ENCODE results near the gene ELF5.

Gene ELF5

DNA sequence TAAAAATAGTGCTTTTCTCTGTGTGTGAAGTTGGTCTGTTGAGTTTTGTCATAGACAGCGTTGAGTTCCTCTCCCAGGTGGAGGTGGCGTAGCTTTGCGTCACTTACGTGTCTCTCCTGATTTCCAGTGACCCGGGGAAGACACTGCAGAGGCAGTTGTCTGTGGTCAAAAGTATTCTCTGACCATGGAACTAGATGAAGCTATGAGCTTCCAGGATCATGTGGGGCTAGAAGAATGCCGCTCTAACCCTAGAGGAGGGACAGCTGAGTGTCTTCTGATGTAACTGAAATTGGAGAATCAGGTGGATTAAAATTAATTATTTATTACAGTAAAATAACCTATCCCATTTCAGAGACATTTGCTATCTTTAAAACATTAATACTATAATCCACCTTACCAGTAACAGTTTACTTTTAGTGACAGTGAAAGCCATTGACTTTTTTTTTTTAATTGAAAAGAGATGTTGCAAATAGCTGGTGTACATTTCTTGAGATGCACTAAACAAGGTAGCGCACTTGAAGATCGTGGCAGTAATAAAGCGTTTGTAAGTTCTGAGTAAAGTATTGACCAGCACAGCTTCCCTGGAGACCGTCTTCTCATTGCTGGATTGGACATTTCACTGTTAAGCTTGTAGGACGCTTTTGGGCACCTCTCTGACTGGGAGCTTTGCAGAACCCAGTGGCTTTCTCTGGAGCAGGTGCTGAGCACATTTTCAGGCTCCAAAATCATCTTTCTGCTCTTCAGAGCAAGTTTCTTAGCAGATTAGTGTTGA lies 65.2 kb downstream of the ELF5 start:
- no peak for DNase-seq

DNA sequence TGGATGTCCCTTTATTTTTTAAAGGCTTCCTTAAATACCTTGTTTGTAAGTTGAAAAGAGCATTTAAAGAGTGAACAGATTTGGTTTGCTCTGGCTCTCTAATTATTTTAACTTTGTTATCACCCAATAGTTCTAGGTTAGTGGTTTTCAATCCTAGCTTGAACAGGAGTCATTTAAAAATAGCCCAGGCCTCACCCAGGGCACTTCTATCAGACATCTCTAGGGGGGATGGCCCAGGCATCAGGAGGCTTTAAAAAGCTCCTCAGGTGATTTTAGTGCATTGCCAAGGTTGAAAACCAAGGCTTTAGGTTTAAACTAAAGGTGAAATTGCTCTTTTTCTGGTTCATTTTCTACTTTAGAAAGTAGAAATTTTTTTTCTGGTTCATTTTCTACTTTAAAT lies 66.5 kb downstream of the ELF5 start:
- no peak for DNase-seq

DNA sequence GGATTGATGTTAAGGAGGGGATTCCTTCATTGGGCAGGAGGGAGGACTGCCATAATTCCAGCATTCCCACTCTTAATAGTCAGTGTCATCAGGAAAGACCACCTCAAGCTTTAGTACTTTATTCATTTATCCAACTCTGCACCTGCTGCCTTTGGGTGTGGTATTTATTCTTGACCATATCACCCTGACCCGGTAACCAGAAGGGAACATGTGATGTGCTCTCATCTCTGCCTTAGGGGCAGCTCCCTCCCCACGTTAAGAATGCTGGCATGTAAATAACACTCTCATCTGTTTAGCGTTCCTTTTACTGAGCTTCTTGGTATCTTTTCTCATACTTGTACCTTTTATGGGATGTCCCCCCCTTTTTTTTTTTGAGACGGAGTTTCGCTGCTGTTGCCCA lies 67.2 kb downstream of the ELF5 start:
- no peak for DNase-seq

DNA sequence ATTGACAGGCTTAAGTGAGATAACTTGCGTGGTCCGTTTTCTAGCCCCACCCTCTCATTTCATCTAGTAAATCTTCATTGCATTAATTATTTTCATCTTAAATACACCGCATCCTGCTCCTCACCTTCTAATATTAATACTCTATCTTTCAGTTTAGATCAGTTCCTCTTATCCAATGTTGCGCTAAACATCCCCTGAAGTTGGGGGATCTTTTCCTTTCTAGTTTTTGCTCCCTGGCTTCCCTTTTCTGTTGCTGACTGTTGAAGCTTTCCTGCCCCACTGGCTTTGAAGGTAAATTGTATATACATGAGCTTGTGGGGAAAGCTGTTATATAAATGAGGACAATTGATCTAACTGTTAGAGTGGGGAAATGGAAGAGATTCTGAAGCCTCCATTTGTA lies 67.6 kb downstream of the ELF5 start:
- DNase-seq = no peak

DNA sequence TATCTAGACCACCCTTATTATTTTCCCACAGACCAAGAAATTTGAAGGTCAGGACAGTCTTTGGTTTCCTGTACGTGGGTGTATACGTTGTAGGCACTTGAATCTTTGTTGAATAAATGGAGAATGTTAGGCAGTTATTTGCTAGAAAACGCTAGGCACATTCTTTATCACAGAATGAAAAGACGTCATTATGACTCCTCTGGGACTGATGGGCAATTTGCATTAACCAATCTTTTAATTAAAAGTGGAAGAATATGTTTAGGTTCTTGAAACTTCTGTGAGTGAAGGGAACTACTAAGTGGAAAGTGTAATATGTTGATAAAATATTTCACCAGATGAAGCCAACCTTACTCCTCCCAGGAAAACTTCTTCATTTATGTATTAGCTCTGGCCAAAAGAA lies 69.2 kb downstream of the ELF5 start:
- no peak for DNase-seq

- no peak for DNase-seq
Observed at GRCh38 chr11:34443136-34443535, 70.5 kb downstream of the ELF5 start.

DNA sequence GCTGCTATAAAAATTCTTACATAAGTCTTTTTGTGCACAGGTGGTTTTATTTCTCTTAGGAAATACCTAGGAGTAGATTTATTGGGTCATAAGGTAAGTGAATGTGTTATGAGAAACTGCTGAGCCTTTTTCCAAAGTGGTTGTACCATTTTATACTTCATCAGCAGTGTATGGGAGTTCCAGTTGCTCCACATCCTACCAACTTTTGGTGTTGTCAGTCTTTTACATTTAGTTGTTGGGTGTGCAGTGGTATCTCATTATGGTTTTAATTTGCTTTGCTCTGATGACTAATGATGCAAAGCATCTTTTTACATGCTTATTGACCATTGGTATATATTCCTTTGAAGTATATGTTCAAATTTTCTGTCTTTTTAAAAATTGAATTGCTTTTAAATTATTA lies 71.8 kb downstream of the ELF5 start:
- DNase-seq = no peak

GRCh38 chr11:34439610-34440198 lies 73.9 kb downstream of the ELF5 start:
- no peak for DNase-seq

DNA sequence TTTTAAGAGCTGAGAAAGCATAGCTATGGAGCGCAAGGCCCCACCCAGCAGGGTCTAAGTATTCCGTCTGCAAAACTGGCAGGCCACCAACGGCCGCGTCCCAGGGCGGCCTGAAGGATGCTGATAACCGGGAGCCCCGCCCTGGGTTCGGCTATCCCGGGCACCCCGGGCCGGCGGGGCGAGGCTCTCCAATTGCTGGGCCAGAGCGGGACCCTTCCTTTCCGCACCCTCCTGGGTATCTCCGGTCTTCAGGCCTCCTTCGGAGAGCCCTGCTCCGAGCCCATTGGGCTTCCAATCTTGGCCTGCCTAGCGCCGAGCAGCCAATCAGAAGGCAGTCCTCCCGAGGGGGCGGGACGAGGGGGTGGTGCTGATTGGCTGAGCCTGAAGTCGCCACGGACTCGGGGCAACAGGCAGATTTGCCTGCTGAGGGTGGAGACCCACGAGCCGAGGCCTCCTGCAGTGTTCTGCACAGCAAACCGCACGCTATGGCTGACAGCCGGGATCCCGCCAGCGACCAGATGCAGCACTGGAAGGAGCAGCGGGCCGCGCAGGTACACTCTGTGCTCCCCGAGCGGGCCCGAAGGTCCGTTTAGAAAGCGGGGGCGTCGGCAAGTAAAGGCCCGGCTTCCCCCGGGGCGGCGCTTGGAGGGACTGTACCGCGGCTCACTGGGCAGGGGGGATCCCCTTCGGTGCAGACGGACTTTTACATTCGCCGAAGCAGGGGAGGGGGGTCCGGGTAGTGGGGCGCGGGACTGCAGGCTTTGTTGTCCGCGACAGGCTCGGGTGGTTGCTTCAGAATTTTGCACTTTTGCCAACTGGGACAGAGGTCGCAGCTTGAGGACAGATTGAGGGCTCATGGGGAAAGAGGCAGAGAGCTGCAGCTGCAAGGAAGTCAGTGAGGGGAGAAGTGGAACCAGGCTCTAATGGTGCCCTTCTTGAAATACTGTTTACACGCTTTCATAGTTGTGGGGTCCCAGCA lies 74.8 kb downstream of the ELF5 start, which contains the start of gene CAT:
Gene CAT (plus strand): TSS at position 406 of the 979 bp plus-strand sequence. CDS start 80 bp downstream, at position 486.
- peak; percentile 99 for DNase-seq

DNA sequence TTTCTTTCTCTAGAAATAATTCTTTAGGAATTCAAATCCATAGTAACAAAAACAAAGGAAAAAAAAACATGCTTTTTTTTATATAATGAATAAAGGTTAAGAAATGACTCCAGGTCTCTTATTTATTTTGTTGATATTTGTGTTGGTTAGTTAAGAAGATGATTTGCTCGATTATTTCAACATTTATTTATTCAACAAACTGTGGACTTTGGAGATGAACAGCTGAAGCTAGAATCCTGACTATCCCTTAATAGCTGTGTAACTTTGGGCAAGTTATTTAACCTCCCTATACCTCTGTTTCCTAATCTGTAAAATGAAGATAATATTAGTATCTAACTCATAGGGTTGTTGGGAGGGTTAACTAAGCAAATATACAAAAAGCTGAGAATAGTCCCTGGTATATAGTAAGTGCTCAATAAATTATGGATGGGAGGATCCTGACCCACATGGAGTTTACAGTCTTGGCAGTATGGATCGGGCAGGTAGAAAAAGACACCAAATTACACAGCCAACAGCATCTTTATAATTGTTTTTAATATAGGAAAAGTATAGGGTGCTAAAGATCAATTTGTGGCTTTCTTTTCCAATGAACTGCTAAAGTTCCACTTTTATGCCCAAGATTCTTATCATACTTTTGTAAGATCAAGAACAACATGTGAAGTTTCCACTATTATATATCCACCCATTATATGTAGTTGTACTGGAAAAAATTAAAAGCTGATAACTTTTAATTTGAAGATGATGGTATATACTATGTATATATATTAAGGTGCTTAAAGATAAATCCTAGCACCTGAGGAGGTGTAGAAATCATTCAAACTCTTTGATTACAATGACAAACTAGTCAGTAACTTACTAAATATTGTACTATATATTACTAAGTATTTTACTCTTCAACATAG lies 76.1 kb downstream of the ELF5 start:
- DNase-seq = no peak

DNA sequence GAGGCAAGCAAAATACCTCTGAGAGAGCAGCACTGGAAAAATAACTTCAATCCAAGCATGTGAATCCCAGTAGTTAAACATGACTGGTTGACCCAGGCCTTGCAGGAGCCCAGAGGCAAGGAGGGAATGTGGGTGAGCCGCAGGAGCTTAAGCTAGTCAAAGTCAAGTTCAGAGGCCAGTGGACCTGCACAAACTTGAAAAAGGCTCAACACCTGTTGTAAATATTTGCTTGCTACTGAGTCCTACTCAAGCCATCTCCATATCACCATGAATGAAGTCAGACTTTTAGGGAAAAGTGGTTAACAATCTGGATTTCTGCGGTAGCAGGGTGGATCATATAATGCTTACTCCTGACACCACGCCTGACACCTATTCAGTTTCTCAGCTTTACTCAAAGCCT lies 79.7 kb downstream of the ELF5 start:
- DNase-seq = no peak

DNA sequence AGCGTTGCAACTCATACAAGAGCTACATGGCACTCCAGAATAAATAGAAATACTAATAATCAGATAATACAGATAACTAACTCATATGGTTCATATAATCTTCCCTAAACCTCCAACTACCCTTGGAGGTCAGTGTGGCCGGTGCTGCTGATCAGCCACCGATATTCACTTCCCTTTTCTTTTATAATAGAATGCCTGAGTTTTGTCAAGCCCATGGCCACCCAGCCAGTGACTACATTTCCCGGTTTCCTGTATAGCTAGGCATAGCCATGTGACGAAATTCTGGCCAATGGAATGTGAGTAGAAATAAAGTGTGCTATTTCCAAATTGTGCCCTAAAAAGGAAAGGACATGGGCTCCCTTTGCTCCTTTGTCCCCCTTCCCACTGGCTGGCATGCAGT lies 80.8 kb downstream of the ELF5 start:
- DNase-seq = no peak

- DNase-seq = no peak
Observed at GRCh38 chr11:34431979-34432378, 81.6 kb downstream of the ELF5 start.

Data from activated CD4-positive, alpha-beta T cell treated with anti-CD3 and anti-CD28 coated beads, Interleukin-2, Interleukin-6, amounts not matched to agents 100 ng/mL and 50 ng/mL, durations not matched to agents 16 hours and 8 hours (primary cell).